Activated naive CD4-positive, alpha-beta T cell treated with anti-CD3 and anti-CD28 coated beads for 36 hours (primary cell): ENCODE measurements around the gene PGPEP1. TPM values are rescaled to one million over a fixed set of nuclear protein-coding genes. Genes with fewer than 3 reads are reported as not detected.

Experiments used
- CTCF ChIA-PET: fragments of 350-600 bp; sonication (Branson Sonifier 250); formaldehyde crosslinking; loops from one replicate; lab custom pipeline; 2021; ENCODE audit warnings: antibody characterized with exemption; lab: Charles Lee
- DNase-seq: peaks from one replicate; pipeline ENCODE4 v3.0.0-alpha.2; 2020
- H3K27ac Mint-ChIP-seq: one replicate; pipeline ENCODE4 v1.8.0; 2021; ENCODE audit warnings: mild to moderate bottlenecking, mixed read lengths
- H3K27me3 Mint-ChIP-seq: one replicate; pipeline ENCODE4 v1.8.0; 2021; ENCODE audit warnings: low read depth, mixed read lengths
- H3K36me3 Mint-ChIP-seq: one replicate; pipeline ENCODE4 v1.8.0; 2021; ENCODE audit warnings: low read depth, mixed read lengths
- H3K4me1 Mint-ChIP-seq: one replicate; pipeline ENCODE4 v1.8.0; 2021; ENCODE audit warnings: low read depth, mixed read lengths
- H3K4me3 Mint-ChIP-seq: one replicate; pipeline ENCODE4 v1.8.0; 2021; ENCODE audit warnings: mild to moderate bottlenecking, moderate library complexity, mixed read lengths
- H3K9me3 Mint-ChIP-seq: one replicate; pipeline ENCODE4 v1.8.0; 2021; ENCODE audit warnings: mixed read lengths
- intact Hi-C: fragments of 100-400 bp; cut with micrococcal nuclease; formaldehyde crosslinking; loops from one replicate; pipeline ENCODE4 v1.15.1; 2023
- total RNA-seq, 2 experiments: library from RNA; stranded (reverse); gene quantifications; one replicate each; pipeline ENCODE4 v1.2.3, GENCODE V29; 2021

PGPEP1 gene
- total RNA-seq, 2 experiments from 2014 or later = 14.4 to 15.6 TPM

DNA sequence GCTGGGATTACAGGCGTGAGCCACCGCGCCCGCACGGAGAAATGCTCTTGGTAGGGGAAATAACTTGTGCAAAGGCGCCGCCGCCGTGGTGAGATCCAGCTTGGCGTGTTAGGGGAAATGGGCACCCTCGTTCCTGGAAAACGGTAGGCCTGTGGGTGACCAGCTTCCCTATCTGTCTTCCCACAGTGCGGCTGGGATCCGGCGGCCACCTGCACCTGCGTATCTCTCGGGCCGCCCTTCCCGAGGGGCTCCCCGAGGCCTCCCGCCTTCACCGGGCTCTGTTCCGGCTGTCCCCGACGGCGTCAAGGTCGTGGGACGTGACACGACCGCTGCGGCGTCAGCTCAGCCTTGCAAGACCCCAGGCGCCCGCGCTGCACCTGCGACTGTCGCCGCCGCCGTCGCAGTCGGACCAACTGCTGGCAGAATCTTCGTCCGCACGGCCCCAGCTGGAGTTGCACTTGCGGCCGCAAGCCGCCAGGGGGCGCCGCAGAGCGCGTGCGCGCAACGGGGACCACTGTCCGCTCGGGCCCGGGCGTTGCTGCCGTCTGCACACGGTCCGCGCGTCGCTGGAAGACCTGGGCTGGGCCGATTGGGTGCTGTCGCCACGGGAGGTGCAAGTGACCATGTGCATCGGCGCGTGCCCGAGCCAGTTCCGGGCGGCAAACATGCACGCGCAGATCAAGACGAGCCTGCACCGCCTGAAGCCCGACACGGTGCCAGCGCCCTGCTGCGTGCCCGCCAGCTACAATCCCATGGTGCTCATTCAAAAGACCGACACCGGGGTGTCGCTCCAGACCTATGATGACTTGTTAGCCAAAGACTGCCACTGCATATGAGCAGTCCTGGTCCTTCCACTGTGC is 47.9 kb downstream of the PGPEP1 start:
- no peaks in the 10 kb centered on the region for H3K9me3 Mint-ChIP-seq
- peak; percentile 78 for DNase-seq
- CTCF ChIA-PET = interaction anchor here (0.6 to 6.4 kb wide), 32 partner anchors 8 to 1293 kb away, joined by 3 to 103 read pairs (median 4); partner anchors contain the start of genes LRRC25, LSM4 and SSBP4
- H3K4me3 Mint-ChIP-seq = peak overlapping the region; percentile 60
- H3K4me1 Mint-ChIP-seq = no peaks in the 10 kb centered on the region
- no peak overlapping the region for H3K27ac Mint-ChIP-seq
- intact Hi-C loops = loop anchor here (1.0 kb wide), 1 partner anchor 22 kb away; no protein-coding TSS in a partner anchor
- H3K27me3 Mint-ChIP-seq = peaks cover 32% of the 10 kb centered on the region
- no peaks in the 10 kb centered on the region for H3K36me3 Mint-ChIP-seq

DNA sequence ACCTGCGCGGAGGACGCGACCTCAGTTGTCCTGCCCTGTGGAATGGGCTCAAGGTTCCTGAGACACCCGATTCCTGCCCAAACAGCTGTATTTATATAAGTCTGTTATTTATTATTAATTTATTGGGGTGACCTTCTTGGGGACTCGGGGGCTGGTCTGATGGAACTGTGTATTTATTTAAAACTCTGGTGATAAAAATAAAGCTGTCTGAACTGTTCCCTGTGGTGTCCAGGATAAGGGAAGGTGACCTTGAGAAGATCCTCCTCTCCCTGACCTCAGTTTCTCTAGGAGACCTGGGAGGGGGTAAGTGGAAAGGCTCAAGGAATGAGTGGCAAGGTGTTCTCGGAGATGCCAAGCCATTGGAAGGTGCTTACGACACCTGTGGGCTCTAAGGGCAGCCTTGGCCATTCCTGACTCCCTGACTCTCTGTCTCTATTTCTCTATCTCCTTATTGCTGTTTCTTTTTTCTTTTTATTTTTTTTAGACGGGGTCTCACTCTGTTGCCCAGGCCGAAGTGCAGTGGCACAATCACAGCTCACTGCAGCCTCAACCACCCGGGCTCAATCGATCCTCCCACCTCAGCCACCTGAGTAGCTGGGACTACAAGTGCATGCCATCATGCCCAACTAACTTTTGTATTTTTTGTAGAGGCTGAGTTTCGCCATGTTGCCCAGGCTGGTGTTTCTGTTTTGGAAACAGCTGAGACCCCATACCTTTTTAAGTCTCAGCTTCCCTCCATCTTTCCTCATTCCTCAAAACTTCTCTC is 48.7 kb downstream of the PGPEP1 start:
- intact Hi-C loops = loop anchor here (1.0 kb wide), 1 partner anchor 21 kb away; no protein-coding TSS in a partner anchor
- DNase-seq = no peak
- no peaks in the 10 kb centered on the region for H3K4me1 Mint-ChIP-seq
- H3K4me3 Mint-ChIP-seq = peak overlapping the region; percentile 60
- H3K27ac Mint-ChIP-seq = no peak overlapping the region
- CTCF ChIA-PET = interaction anchor here (0.7 to 6.4 kb wide), 18 partner anchors 7 to 647 kb away, joined by 3 to 103 read pairs (median 3); partner anchors contain the start of genes LSM4 and SSBP4
- no peaks in the 10 kb centered on the region for H3K36me3 Mint-ChIP-seq
- H3K27me3 Mint-ChIP-seq = peaks cover 36% of the 10 kb centered on the region
- no peaks in the 10 kb centered on the region for H3K9me3 Mint-ChIP-seq

DNA sequence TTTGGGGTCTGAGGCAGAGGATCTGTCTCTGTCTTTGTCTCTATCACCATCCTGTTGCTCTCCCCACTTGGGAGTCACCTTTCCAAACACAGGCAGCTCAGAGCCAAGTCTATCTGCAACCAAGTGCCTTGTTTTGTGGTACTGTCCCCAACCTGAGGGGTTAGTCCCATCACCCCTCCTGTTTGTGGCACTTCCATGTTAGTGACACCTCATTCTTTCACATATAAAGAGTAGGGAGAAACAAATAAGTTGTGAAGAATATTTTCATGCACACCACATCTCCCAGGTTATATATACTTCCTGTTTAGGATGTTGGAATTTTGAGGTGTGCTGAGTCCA is 49.3 kb downstream of the PGPEP1 start:
- H3K4me1 Mint-ChIP-seq = no peaks in the 10 kb centered on the region
- H3K9me3 Mint-ChIP-seq = no peaks in the 10 kb centered on the region
- CTCF ChIA-PET = interaction anchor here (0.7 to 6.4 kb wide), 12 partner anchors 8 to 181 kb away, joined by 3 to 103 read pairs (median 3); partner anchors contain the start of gene SSBP4
- DNase-seq = no peak
- peaks cover 33% of the 10 kb centered on the region for H3K27me3 Mint-ChIP-seq
- H3K4me3 Mint-ChIP-seq = no peak overlapping the region
- intact Hi-C loops = no loop called here
- no peak overlapping the region for H3K27ac Mint-ChIP-seq
- no peaks in the 10 kb centered on the region for H3K36me3 Mint-ChIP-seq

DNA sequence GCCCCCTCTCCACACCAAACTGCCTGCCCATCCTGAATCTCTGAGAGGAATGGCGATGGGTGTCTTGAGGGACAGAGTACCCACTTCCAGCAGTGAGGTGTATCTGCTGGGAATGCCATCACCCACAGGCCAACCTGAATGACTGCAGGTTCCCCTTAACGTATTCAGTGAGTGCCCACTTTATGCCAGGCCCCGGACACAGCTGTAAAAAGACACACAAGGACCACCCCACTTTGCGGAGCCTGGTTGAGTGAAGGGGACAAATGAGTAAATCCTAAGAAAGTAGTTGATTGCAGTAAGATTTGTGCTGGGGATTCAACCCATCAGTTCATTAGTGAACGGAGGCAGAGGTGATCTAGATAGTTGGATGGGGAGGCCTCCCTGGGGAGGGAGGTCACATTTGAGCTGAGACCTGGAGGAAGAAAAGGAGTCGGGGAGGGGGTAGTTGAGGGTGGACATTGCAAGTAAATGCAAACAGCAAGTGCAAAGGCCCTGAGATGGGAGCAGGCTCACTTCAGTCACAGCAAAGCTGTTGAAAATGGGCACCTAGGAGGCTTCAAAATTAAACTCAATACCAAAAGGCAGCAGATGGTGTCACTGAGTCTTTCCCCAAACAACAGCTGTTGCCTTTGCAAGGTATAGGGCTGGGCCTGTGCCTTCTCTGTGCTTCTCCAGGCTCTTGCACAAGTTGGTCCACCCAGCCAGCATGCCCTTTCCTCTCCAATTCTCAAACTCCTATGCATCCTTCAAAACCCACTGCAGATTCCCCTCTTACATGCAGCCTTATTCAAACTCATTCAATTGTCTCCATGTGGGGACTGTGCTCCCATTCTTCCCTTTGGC is 49.9 kb downstream of the PGPEP1 start:
- peaks cover 32% of the 10 kb centered on the region for H3K27me3 Mint-ChIP-seq
- intact Hi-C loops = no loop called here

DNA sequence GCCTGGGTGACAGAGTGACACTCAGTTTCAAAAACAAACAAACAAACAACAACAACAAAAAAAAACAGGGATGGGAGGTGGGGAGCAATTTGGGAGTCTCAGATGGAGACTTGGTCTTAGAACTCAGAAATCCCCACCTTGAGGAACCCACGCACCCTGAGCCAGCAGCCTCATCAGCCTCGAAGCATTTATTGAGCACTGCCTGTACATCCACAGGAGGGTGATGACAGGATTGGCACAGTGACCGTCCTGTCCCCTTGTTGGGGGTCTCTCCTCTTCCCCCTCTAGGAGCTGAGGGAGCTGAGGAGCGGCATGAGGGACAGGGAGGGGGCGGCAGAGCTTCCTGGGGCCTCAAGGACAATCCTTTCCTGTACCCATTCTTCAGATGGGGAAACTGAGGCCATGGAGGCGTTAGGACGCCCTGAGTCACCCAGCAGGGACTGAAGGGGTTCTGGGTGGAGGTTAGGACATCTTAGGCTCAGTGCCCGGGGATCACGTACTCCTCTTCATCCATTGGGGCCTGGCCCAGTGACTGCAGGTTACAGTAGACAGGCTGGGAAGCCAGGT is 51.2 kb downstream of the PGPEP1 start:
- H3K9me3 Mint-ChIP-seq = no peaks in the 10 kb centered on the region
- intact Hi-C loops = no loop called here

More for the DNA sequence above, 49.9 kb downstream of the PGPEP1 start:
- CTCF ChIA-PET = interaction anchor here (0.9 to 6.4 kb wide), 13 partner anchors 8 to 198 kb away, joined by 3 to 103 read pairs (median 4); partner anchors contain the start of gene SSBP4
- no peak overlapping the region for H3K4me3 Mint-ChIP-seq
- no peak for DNase-seq
- H3K27ac Mint-ChIP-seq = no peak overlapping the region
- no peaks in the 10 kb centered on the region for H3K9me3 Mint-ChIP-seq
- no peaks in the 10 kb centered on the region for H3K36me3 Mint-ChIP-seq
- no peaks in the 10 kb centered on the region for H3K4me1 Mint-ChIP-seq

DNA sequence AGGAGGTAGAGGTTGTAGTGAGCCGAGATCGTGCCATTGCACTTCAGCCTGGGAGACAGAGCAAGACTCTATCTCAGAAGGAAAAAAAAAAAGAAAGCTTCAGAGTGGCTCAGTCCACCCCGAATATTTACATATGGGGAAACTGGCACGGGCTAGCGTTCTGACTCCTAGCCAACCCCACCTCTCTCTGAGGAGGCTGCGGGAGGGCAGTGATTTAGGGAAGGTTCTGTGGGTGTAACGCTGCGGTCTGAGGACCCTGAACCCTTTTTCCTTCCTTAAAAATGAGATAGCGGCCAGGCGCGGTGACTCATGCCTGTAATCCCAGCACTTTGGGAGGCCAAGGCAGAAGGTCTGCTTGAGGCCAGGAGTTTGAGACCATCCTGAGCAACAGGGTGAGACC is 52.0 kb downstream of the PGPEP1 start:
- CTCF ChIA-PET = interaction anchor here (6.4 kb wide), 1 partner anchor 20 kb away, joined by 103 read pairs; no protein-coding TSS in a partner anchor
- DNase-seq = no peak
- H3K27ac Mint-ChIP-seq = no peak overlapping the region
- peaks cover under 1% of the 10 kb centered on the region for H3K4me1 Mint-ChIP-seq
- no peak overlapping the region for H3K4me3 Mint-ChIP-seq
- intact Hi-C loops = no loop called here
- no peaks in the 10 kb centered on the region for H3K9me3 Mint-ChIP-seq
- peaks cover 16% of the 10 kb centered on the region for H3K27me3 Mint-ChIP-seq
- H3K36me3 Mint-ChIP-seq = no peaks in the 10 kb centered on the region

More for the DNA sequence above, 51.2 kb downstream of the PGPEP1 start:
- Mint-ChIP-seq H3K4me3 (no peak overlapping the region), H3K36me3 (no peaks in the 10 kb centered on the region), H3K27me3 (peaks cover 22% of the 10 kb centered on the region), H3K27ac (no peak overlapping the region), H3K4me1 (no peaks in the 10 kb centered on the region)
- CTCF ChIA-PET = interaction anchor here (1.3 to 6.4 kb wide), 2 partner anchors 21 to 199 kb away, joined by 4 to 103 read pairs; no protein-coding TSS in a partner anchor
- DNase-seq = no peak

DNA sequence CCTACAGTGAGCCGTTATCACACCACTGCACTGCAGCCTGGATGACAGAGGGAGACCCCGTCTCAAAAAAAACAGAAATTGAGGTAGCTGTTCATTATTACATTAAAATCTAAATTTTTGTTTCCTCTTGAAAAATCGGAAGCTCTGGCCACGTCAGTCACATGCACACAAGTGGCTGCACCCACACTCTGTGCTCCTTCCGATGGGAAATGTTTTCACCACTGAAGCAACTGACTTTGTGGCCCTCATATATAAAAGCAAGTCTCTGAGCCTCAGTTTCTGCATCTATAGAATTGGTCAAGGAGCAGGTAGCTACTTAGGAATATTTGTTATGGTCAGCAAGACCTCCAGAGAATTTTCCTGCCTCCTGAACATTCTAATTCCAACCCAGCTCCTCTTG is 52.5 kb downstream of the PGPEP1 start:
- DNase-seq = no peak
- no peaks in the 10 kb centered on the region for H3K9me3 Mint-ChIP-seq
- intact Hi-C loops = no loop called here
- no peaks in the 10 kb centered on the region for H3K36me3 Mint-ChIP-seq
- no peak overlapping the region for H3K4me3 Mint-ChIP-seq
- peaks cover 4% of the 10 kb centered on the region for H3K4me1 Mint-ChIP-seq
- H3K27ac Mint-ChIP-seq = no peak overlapping the region
- CTCF ChIA-PET = interaction anchor here (0.6 to 6.4 kb wide), 3 partner anchors 19 to 436 kb away, joined by 3 to 103 read pairs (median 4); no protein-coding TSS in a partner anchor
- peaks cover 17% of the 10 kb centered on the region for H3K27me3 Mint-ChIP-seq

DNA sequence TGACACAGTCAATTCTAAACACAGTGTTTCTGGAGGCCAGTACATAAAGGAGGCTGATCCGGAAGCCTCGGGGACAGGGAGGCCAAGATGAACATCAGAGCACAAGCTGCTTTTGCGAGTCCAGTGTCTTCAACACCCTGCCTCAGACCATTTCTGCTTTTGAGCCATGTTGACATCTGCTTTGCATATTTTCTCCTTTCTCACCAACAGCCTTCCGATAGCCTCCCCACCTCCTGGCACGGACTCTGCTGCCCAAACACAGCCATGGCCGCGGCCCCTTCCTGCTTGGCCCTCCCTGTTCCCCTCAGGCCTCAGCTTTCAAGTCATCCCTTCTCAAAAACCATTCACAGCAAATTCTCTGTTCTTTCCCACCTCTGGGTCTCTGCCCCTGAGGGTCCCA is 53.4 kb downstream of the PGPEP1 start:
- peaks cover 16% of the 10 kb centered on the region for H3K27me3 Mint-ChIP-seq
- CTCF ChIA-PET = interaction anchor here (6.4 kb wide), 1 partner anchor 18 kb away, joined by 103 read pairs; no protein-coding TSS in a partner anchor
- intact Hi-C loops = no loop called here
- H3K27ac Mint-ChIP-seq = no peak overlapping the region
- no peaks in the 10 kb centered on the region for H3K9me3 Mint-ChIP-seq
- no peak for DNase-seq
- H3K4me1 Mint-ChIP-seq = peaks cover 4% of the 10 kb centered on the region
- no peaks in the 10 kb centered on the region for H3K36me3 Mint-ChIP-seq
- H3K4me3 Mint-ChIP-seq = no peak overlapping the region

DNA sequence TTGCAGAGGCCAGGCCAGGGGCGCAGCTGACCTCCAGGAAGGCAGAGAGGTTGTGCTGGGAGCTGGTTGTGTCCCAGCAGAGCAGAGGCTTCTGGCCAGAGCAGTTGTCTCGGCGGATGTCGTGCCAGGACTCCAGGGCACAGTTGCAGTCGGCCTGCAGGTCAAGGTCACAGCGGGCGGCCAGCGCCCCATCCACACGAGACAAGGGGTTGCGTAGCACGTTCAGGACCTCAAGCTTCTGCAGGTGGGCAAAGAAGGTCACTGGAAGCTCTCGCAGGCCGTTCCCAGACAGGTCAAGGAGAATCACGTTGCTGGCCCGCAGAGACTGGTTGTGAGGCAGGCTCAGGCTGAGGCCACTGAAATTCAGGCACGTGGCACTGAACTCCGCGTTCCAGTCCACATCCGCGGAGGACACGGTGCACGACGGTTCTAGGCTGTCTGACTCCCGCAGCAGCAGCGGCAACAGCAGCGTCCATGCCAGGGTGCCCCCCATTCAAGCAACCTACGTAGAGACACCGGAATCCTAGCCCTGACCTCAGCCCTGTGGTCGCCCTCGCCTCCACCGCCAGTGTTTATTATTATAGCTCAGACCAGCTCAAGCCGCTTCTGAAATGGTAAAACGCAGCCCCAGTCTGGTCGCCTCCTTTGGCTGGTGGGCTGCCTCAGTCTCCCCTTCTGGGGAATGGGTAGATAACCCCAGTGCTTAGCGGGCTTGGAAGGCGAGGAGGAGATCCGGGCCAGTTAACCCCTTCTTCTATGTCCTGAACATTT is 56.3 kb downstream of the PGPEP1 start:
- no peak overlapping the region for H3K27ac Mint-ChIP-seq
- no peaks in the 10 kb centered on the region for H3K9me3 Mint-ChIP-seq
- no peak for DNase-seq
- peaks cover 4% of the 10 kb centered on the region for H3K4me1 Mint-ChIP-seq
- H3K4me3 Mint-ChIP-seq = no peak overlapping the region
- no peaks in the 10 kb centered on the region for H3K36me3 Mint-ChIP-seq
- peaks cover 11% of the 10 kb centered on the region for H3K27me3 Mint-ChIP-seq
- intact Hi-C loops = no loop called here
- CTCF ChIA-PET = interaction anchor here (0.7 to 1.8 kb wide), 2 partner anchors 9 to 14 kb away, joined by 3 to 6 read pairs; no protein-coding TSS in a partner anchor

DNA sequence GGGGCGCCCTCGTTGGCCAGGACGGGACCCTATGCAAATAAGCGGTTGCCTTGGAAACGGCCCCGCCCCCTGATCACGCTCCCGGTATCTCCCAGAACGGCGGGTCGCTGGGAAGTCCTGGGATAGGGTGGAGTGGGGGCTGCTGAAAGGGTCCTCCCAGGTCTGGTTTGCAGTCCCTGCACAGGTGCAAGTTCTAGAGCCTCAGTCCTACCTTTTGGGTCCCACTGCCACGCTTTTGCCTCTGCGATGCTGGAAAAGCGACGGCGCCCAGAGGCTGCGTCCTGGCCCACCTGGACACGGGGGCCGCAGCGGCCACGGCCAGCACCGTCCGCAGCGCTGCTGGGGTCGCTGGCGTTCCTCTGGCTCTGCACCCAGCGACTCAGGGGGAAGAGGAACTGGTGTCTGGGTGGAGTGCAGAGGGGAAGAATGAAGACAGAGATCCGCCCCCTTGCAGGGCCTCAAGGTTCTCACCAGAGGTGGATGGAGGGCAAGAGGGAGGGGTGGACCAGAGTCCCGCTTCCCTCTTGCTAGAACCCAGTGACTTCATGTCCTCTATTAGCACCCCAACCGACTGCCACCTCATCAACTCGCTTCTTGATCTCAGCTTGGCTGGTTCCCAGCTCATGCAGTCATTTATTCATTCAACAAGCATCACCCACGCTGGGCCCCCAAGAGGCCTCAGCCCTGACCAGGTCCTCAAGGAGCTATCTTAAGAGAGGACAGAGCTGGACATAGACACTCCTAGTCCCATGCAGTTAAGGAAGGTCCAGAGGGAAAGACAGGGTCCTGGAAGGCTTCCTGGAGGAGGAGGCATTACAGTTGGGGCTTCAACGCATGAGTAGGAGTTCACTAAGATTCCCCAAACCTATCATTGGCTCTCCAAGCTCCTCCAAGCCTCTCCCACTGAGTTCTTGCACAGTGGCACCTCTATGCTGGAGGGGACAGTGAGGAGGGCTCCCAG is 57.1 kb downstream of the PGPEP1 start, which contains the start of gene LRRC25:
TSS of gene LRRC25 (minus strand) at position 381 of the 961 bp plus-strand sequence. CDS start 659 bp downstream, outside the sequence.
- Mint-ChIP-seq H3K9me3 (no peaks in the 10 kb centered on the region), H3K4me3 (no peak within 1 kb of the TSS), H3K36me3 (no peaks in the 10 kb centered on the region), H3K4me1 (peaks cover 4% of the 10 kb centered on the region), H3K27ac (no peak within 1 kb of the TSS), H3K27me3 (peaks cover 11% of the 10 kb centered on the region)
- intact Hi-C loops = no loop called here
- CTCF ChIA-PET = interaction anchor here (0.8 to 1.3 kb wide), 2 partner anchors 8 to 9 kb away, joined by 3 to 4 read pairs; no protein-coding TSS in a partner anchor
- DNase-seq = no peak
